Loucy (cell line): ENCODE measurements around the gene ACIN1.

Experiments used
- CTCF ChIP-seq: fragments of 200-600 bp; sonication (generic); conservative IDR thresholded peaks from 2 replicates; pipeline ENCODE4 v1.5.1; 2014; ENCODE audit warnings: mild to moderate bottlenecking, antibody characterized with exemption, low read length
- EZH2phosphoT487 ChIP-seq: fragments of 200-600 bp; IDR thresholded peaks from 2 replicates; pipeline ENCODE4 v1.6.1; 2018; ENCODE audit warnings: antibody characterized with exemption, mild to moderate bottlenecking, moderate library complexity, borderline replicate concordance

GRCh38 chr14:23104591-23105347 is 9.8 kb upstream of the ACIN1 start, which contains the start of gene CIROP:
- TF ChIP-seq CTCF (no peak), EZH2phosphoT487 (no peak)
